Measurements from ENCODE around the gene SYNDIG1L.

The SYNDIG1L gene

GRCh38 chr14:74429221-74429691 is 3.2 kb upstream of the SYNDIG1L start:
- DNase-seq (ENCODE audit: low spot score): no peak

DNA sequence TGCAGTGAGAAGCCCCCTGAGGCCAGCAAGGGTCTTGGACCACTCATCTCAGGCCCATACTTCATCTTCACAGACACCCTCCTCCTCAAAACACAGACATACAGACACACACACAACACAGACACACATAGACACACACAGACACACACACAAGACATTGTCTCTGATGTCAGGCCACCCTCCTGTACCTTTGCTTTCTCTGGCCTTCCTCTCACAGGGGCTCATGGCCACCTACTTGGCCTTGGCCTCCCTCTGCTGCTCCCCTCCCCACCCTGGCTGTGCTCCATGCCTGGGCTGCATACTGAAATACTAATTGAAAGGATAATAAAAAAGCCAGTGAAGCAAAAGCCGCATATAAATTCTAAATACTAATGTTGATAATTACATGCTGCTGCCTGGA is 1.6 kb upstream of the SYNDIG1L start:
- no peak for DNase-seq (ENCODE audit: low spot score)

GRCh38 chr14:74425525-74426201 is 347 bp downstream of the SYNDIG1L start:
- DNase-seq (ENCODE audit: low spot score): peak; percentile 18

DNA sequence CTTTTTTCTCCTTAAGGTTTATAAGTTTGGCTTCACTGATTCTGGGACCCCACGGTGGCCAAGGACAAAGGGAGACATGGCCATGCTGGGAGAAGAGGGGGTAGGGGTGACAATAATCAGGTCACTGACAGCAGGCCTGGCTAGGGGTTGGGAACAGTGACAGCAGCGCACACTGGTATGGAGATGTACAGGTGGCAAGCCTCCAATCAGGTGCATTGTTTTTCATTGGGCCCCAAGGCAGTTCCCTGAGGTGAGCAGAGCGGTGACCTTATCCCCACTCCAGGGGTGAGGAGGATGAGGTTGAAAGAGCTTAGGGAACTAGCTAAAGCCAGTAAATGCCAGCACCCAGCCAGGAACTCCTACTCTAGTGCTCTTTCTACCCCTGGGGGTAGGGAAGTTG is 1.4 kb downstream of the SYNDIG1L start:
- no peak for DNase-seq (ENCODE audit: low spot score)

- DNase-seq (ENCODE audit: low spot score): no peak
These were observed 2.8 kb downstream of the SYNDIG1L start for GRCh38 chr14:74423246-74423645.

GRCh38 chr14:74421981-74422380 is 4.0 kb downstream of the SYNDIG1L start:
- DNase-seq (ENCODE audit: low spot score): no peak

- no peak for DNase-seq (ENCODE audit: low spot score)
These were observed 6.9 kb downstream of the SYNDIG1L start for GRCh38 chr14:74419086-74419485.

- no peak for DNase-seq (ENCODE audit: low spot score)
These were observed 8.0 kb downstream of the SYNDIG1L start for GRCh38 chr14:74418031-74418430.

DNA sequence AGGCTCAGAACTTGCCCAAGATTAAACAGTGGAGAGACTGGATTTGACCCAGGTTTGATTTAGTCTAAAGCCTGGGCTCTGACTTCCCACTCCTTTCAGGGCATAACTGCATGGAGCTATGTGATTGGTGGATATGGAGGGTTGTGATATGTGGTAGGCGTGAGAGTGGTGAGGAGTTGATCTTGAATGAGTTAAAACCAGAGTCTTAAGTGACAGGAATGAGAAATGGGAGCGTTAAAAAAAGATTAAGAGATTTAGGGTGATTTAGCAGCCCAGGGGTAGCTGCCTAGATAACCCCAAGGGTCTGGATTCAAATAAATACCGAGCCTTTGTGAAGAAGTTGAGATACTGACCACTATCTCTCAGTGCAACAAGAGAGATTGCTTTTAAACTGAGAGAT is 8.4 kb downstream of the SYNDIG1L start:
- DNase-seq (ENCODE audit: low spot score): no peak

- no peak for DNase-seq (ENCODE audit: low spot score)
These were observed 8.8 kb downstream of the SYNDIG1L start for GRCh38 chr14:74417201-74417600.

DNA sequence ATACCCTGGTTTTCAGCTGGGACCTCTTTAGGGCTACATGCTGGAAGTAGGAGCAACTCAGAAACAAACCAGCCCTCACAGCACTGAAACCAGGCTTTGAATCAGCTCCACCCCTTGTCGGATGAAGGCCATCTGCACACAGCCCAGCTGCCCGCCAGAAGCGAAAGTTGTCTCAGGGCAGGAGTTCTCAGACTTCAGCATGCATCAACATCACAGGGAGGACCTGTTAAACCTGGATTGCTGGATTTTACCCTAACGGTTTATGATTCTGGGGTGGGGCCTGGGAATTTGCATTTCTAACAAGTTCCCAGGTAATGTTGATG is 10.9 kb downstream of the SYNDIG1L start:
- DNase-seq (ENCODE audit: low spot score): no peak

GRCh38 chr14:74414403-74415114 is 11.5 kb downstream of the SYNDIG1L start:
- DNase-seq (ENCODE audit: low spot score): no peak

- no peak for DNase-seq (ENCODE audit: low spot score)
These were observed 12.4 kb downstream of the SYNDIG1L start for GRCh38 chr14:74413627-74414026.

DNA sequence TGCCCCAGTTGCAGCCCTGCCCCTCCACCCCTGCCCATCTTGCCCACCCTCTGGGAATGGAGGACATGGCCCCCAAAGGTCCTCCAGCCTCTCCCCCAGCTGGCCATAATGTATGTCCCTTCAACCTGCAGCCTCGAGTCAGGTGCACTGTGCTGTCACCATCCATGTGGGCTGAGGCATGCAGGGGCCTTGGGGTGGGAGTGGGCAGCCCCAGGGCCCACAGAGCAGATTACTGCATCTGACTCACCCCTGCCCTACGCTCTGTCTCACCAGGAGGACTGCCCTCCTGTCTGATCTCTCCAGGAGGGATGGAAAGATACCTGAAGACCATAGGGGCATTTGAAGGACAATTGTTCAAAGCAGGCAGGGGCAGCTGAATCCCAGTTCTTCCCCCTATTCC is 13.3 kb downstream of the SYNDIG1L start:
- no peak for DNase-seq (ENCODE audit: low spot score)

DNA sequence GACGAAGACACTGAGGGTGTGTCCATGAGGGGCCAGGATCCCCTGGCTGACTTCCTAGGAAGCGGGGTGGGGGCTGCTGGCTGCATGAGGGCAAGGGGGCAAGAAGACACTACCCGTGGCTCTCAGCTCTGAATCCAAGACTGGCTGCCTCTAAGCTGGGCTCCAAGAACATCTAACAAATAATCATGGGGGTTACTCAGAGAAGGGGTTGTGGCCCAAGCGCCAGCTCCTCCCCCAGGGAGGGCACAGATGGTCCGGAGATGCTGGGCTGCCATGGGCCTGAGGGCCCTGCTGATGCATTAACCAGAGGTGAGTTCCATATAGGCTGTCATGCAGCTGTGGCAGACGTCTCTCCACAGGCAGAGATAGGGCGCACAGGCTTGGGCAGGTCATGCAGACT is 14.3 kb downstream of the SYNDIG1L start:
- DNase-seq (ENCODE audit: low spot score): no peak

- DNase-seq (ENCODE audit: low spot score): no peak
These were observed 16.6 kb downstream of the SYNDIG1L start for GRCh38 chr14:74409441-74409840.

DNA sequence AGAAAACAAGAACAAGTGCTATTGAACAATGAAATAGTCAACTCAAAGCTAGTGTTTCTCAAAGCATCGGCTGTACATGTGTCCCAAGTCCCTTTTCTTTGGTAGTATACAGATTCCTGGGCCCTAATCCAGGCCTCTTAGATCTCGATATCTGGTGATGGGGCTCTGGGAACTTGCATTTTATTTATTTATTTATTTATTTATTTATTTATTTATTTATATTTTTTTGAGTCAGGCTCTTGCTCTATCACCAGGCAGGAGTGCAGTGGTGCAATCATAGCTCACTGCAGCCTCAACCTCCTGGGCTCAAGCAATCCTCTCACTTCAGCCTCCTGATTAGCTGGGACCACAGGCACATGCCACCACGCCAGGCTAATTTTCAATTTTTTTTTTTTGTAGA is 17.1 kb downstream of the SYNDIG1L start:
- DNase-seq (ENCODE audit: low spot score): no peak

DNA sequence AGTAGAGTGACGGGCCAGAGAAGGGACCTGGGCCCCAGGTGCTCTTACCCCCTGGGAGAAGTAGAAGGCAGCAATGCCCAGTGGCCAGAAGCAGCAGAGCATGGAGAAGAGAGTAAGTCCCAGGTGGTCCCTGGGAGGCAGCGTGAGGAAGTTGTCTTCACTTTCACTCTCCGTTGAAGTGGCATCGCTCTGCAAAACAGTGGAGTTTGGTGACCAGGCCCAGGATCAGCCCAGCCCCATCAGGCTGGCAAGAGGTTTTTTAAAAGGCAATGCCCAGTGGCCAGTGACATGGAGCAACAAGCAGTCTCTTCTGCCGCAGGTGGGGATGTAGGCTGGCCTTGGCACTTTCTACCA is 18.2 kb downstream of the SYNDIG1L start:
- DNase-seq (ENCODE audit: low spot score): no peak

GRCh38 chr14:74407021-74407800 is 18.8 kb downstream of the SYNDIG1L start:
- DNase-seq (ENCODE audit: low spot score): no peak

- DNase-seq (ENCODE audit: low spot score): no peak
These were observed 20.3 kb downstream of the SYNDIG1L start for GRCh38 chr14:74405663-74406062.

GRCh38 chr14:74404435-74404834 is 21.6 kb downstream of the SYNDIG1L start:
- DNase-seq (ENCODE audit: low spot score): no peak

DNA sequence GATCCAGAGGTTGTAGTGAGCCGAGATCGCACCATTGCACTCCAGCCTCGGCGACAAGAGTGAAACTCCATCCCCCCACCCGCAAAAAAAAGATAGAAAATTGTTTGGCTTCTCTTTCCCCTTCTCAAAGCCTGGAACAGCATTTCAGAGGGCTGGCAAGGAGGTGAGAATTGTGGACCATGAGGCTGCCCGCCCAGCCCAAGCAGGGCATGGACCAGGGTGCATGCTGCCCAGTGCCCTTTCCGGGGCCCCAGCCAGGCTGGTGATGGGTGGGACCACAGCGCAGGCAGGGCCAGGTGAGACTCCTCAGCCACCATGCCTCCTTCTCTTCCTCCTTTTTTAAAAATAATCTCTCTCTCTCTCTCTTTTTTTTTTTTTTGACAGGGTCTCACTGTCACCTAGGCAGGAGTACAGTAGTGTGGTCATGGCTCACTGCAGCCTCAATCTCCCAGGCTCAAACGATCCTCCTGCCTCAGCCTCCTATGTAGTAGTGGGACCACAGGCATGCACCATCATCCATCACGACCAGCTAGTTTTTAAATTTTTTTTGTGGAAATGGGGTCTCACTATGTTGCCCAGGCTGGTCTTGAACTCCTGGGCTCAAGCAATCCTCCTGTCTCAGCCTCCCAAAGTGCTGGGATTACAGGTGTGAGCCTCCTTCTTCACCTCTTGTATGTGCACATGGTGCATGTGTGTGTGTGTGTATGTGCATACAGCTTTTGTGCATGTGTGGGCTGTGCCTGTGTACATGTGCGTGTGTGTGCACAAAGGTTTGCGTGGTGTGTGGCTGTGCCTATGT is 22.2 kb downstream of the SYNDIG1L start:
- no peak for DNase-seq (ENCODE audit: low spot score)

All from CD4-positive, alpha-beta T cell treated with Interleukin-6 at 100 ng/mL for 8 hours (primary cell).